Activated effector memory CD4-positive, alpha-beta T cell treated with anti-CD3 and anti-CD28 coated beads, Interleukin-2, amount 50 U/mL, for 16 hours (primary cell): ENCODE data around the gene PRKCA.
"Not testable (repeated sequence)": the region's sequence is repeated elsewhere in the genome, so short reads cannot be mapped to it uniquely, and the experiment has no call there.

Source experiments
- DNase-seq: peaks from one replicate; pipeline ENCODE4 v3.0.0-alpha.2; 2020

The PRKCA gene

DNA sequence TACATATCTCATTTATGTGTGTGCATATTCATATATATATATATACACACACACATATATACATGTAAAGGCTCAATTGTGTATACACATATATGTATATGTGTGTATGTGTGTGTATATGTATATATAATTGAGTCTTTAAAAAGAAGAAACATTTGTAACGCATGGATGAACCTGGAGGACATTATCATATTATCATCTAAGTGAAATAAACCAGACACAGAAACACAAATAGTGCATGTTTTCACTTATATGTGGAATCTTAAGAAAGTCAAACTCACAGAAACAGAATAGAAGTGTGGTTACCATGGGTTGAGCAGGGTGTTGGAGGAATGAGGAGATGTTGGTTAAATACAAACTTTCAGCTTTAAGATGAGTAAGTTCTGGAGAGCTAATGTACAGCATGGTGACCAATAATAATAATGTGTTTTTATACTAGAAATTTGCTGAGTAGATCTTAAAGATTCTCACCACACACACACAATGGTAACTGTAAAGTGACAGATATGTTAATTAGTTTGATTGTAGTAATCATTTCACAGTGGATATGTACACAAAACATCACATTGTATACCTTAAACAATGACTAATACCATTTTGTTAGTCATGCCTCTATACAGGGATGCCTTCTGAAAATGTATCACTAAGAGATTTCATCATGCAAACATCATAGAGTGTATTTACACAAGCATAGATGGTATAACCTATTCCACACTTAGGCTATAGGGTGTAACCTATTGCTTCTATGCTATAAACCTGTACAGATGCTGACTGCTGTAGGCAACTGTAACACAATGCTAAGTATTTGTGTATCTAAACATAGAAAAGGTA lies 399.9 kb downstream of the PRKCA start:
- no peak for DNase-seq

DNA sequence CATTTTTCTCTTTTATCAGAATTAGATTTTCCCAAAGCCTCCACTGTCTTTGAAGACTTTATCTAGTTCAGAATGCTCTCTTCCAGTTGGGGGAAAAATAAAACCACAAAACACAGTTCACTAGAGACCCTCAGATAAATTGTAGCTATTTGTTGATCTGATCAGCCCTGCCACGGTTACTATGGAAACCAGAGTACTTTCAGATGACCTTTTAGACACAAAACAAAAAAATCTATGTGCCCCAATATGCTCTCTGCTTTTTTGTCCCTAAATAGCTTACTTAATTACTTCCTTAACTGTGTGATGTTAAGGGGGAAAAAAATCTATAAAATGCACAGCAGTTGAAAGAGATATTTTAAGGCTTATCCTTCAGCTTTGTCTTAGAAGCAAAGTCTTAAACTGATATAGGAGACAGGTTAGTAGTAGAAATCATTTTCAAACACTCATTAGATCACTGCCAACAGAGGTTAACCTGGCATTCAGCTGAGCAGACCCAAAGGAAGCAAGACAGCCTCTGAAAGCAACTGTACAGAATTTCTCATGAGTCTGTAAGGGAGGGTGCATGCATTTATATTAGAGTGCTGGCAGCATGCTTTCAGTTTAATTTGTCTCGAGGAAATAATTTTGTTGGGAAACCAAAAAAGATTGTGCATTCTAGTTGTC lies 402.6 kb downstream of the PRKCA start:
- no peak for DNase-seq

DNA sequence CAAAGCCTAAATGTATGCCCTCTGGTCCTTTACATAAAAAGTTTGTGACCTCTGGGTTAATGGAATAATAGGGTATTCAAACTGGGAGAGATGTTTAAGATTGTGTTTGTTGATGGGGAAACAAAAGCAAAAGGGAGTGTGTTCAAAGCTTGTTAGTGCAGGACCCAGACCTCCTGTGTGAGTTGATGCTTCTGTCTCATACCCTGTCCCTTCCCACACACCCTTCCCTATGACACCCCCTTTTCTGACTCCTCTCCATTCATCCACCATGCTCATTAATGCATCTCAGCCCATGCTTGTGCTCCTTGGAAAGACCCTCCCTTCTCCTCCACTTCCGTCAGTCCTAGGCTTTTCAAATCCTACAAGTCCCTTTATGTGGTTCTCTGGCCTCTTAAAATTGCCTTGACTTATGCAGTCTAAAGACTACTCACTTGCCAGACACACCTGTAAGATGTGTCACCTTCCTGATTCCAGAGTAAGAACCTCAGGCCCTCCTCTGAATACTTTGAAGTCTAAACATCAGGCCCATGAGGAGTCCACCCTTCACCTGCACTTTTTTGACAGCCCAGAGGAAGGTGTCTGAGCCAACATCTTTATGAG lies 404.5 kb downstream of the PRKCA start:
- DNase-seq, result no peak

DNA sequence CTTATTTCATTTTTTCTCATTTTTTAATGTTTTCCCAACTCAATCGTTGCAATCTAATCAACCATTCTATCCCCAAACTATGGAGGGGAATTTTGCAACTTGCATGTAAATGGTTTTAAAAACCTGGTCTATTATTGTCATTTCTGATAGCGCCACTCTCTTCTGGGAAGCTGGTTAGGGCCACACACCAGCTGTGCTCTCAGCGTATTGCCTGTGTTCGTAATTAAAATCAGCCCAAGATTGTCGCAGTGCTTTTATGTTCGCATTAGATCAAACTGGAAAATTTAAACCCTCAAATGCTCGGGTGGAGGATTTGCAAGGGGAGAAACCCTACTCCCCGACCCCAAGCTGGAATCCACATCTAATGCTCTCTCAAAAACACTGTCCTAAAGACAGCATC lies 409.0 kb downstream of the PRKCA start:
- no peak for DNase-seq

DNA sequence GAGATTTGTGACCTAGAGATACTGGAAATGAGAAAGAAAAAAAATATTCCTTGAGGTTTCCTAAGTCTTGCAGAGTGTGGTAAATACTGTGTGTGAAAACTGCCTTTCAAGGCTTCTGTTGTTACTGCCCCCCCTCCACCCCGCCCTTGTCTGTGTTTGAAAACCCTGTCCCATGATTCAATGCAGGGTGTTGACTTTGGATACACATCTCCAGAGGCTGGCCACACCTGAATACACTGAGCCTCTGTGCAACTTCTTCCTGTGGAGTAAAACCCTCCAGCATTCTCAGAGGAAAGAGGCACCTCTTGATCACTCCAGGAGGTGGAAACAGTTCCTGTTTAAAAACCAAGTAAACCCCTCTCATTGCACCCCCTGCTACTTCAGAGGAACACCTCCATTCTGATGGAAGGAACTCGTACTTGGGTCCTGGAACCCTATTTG lies 409.5 kb downstream of the PRKCA start:
- DNase-seq, result no peak

- DNase-seq, result no peak
These were observed 410.0 kb downstream of the PRKCA start for GRCh38 chr17:66712453-66712852.

GRCh38 chr17:66713021-66713532 lies 410.7 kb downstream of the PRKCA start:
- not testable (repeated sequence) for DNase-seq

- DNase-seq, result no peak
These were observed 411.2 kb downstream of the PRKCA start for GRCh38 chr17:66713533-66714042.

- no peak for DNase-seq
These were observed 411.9 kb downstream of the PRKCA start for GRCh38 chr17:66714046-66715023.

- DNase-seq, result no peak
These were observed 412.8 kb downstream of the PRKCA start for GRCh38 chr17:66715076-66715675.

DNA sequence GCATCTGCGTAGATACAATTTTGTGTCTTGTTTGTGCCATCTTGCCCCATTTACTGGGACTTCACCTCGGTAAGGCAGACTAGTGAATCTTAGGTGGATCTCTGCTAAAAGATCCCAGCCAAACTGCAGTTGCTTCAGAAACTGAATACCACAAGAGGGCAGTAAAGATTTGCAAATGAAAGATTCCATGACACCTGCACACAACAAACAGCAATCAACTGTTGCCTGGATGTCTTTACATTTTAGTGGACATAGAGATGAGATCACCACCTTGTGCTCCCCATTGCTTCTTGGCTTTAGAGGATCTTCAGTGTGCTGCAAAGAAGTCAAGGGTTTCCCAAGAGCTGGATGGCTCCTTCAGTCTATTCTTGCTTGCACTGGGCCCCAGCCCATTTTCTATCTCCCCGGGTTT lies 413.3 kb downstream of the PRKCA start:
- no peak for DNase-seq

DNA sequence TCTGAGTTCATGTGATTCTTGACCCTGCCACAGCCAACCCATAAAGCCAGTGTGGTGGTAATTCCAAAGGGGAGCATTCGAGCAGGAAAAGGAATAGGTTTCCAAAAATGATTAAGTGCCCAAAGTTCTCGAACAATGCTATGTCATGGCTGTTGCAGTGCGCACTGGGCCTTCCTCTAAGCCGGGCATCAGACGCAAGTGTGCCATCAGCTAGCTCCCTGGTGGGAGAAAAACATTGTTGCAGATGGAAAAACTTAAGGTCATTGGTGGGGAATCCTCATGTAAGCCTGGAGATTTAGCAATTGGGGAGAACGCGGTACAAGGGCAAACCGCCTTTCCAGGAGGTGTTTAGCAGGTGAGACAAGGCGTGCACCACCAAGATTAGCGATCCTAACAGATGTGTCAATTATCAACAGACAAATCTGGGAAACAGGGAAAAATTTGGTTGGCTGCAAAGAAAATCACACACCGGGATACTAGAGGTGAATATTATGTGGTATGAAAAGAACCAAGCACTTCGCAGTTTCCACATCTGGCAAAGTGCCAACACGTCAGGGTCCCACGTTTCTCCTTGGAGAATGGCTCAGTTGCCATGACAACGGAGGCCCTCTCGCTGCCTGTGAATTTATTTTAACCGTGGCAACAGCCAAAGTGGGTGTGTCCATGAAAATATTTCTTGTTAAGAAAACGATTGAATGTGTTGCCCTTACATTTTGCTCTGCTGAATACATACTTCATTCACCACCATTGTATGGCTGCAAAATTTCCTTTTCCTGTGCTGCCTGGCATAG lies 414.0 kb downstream of the PRKCA start:
- no peak for DNase-seq

DNA sequence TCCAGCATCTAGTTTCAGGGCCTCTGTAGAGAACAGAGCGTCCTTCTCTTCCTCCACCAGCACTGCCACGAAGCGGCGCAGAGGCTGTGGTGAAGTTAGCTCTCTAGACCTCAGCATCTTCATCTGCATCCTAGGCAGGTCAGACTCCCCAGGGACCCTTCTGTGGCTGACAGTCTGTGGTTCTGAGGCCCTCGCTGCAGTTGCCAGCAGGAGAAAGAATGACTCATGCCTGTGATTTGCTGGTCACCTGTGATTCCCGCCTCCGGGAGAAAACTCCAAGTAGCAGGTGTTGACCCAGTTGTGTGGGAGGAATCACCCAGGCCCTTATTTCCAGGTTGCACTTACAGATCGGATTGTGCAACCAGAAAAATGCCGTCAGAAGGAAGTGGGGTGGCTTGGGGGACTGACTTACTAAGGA lies 415.2 kb downstream of the PRKCA start:
- no peak for DNase-seq

- DNase-seq, result no peak
These were observed 417.6 kb downstream of the PRKCA start for GRCh38 chr17:66720027-66720426.

GRCh38 chr17:66720567-66720966 lies 418.2 kb downstream of the PRKCA start:
- DNase-seq, result no peak

DNA sequence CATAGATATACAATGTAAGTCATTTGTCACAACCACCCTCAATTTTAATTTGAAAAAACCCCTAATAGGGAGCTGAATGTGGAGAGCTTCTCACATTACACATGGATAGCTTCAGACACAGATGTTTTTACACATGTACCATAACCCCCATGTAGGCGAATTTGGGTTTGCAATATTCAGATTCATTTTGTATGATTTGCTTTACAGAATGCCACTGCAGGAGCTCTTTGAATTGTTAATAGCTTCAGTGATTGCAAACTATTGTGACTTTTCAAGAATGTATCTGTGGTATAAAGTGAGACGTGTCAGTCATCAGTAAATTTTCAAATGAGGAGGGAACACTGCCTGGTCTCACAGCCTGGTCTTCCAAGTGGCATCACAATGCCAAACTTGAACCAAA lies 419.9 kb downstream of the PRKCA start:
- no peak for DNase-seq

DNA sequence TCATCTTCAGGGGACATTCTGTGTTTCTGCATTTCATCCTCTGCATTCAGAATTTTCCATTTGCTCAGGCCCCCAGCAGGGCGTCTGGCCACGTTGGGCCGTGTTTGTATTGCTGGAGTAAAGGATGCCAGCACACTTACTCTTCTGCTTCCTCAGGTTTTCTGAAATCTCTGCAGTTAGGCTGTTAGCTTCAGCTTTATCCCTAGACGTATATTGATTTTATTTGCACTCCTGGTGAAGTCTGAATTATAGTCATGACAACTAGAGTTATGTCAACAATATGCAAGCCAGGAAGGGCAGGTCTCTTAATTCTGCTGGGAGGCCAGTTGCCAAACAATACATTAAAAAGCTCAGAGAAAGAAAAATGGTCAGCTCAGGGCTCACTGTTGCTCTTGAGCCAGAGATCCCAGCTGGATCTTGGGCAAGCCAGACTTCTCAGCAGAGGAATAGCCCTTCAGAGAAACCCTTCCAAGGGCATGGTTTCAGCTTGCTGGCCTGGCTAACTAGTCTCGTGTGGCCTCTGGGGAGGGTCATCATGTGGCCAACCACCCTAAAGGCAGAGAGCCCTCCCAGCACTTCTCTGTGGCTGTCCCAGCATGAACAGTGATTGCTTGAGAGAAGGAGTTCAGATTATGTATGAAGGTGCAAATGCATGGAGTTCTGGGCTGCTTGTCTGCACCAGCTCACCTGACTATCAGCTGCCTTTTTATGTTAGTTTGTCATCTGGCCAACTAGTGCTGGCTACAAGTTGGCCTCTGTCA lies 422.3 kb downstream of the PRKCA start:
- no peak for DNase-seq

DNA sequence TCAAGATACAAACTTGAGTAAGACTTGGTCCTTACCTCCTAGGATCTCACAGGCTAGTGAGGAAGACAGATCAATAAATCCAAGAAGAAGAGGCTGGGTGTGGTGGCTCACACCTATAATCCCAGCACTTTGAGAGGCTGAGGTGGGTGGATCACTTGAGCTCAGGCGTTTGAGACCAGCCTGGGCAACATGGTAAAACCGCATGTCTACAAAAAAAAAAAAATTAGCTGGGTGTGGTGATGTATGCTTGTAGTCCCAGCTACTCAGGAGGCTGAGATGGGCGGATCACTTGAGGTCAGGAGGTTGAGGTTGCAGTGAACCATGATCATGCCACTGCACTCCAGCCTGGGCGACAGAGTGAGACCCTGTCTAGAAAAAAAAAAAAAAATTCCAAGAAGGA lies 423.0 kb downstream of the PRKCA start:
- not testable (repeated sequence) for DNase-seq

- DNase-seq, result no peak
These were observed 423.5 kb downstream of the PRKCA start for GRCh38 chr17:66725956-66726355.

DNA sequence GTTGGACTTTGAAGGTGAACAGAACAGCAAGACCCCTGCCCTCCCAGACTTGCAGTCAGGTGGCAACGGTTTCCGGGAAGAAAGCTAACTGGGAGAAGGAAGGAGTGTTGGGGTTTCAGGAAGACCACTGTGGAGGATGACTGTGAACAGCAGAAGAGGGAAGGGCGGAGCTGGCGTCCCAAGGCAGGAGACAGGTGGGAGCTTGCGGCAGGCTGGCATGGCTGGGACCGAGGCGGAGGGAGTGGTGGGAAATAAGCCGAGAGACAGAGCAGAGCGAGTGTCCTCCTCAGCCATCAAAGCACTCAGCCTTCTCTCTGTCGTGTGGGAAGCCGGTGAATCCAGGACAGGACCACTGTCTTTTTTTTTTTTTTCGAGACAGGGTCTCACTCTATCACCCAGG lies 424.0 kb downstream of the PRKCA start:
- no peak for DNase-seq
